NCI-H345 (cell line): Measurements from ENCODE around the gene ETV6.

Experiments
- DNase-seq: peaks from one replicate; lab custom pipeline; 2025; lab: John Stamatoyannopoulos, UW

The ETV6 gene

DNA sequence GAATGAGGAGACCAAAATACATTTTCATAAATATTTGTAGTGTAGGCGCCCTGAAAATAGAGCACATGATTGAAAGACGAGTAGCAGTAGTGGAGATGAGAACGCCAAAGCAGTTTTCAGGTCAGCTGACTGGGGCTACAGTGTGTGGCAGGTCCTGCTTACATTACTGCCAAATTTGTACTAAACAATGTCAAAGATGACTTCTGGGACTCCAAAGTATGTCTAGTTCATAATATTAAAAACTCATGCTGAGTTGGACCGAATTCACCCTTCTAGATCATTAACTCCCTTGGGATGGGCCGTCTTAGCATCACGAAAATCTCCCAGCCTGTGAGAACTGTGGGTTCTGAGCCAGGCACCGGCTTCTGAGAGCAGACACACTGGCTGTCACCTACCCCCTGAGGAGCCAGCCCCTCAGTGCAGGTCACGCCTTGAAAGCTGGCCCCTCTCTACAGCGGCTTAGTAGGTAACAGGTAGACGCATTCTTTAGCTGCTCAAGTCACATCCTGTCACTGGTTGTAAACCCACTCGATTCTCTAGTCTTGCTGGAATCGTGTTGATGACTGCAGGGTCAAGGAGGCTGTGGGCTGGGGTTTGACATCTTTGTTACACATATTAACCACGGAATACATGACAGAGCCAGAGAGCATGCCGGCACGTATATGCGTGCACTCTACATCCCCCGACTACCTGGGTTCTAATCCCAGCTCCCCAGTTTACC, 210.4 kb downstream of the ETV6 start:
- no peak for DNase-seq

DNA sequence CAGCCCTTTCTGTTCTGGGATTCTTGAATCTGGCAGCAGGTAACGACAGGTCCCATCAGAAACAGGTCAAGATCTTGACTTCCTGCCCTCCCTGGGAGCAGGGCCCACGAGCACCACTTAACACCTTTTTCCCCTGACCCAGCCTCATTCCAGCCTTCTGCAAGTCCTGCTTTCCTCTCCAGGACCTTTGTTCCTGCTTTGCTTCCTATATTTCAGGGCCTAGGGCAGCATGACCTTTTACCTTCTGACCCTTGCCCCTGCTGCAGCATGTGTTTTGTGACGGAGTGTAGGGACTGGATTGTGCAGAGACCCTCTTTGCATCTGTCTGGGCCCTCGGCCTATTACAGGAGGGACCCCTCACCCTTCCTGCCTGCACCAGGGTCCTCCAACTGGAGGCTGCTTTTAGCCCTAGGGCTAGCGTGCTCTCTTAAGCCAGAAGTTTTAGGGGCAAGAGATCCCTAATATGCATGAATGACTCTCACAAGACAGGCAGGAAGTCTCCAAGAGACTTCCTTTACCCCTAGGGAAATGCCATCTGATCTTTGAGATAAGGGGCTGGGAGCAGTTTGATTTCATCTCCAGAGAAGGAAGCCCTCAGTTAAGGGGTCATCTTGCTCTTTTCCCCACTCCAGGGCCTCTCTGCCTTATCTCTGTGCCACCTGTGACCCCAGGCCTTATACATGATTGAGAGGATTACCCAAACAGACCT, 211.8 kb downstream of the ETV6 start:
- DNase-seq: no peak

DNA sequence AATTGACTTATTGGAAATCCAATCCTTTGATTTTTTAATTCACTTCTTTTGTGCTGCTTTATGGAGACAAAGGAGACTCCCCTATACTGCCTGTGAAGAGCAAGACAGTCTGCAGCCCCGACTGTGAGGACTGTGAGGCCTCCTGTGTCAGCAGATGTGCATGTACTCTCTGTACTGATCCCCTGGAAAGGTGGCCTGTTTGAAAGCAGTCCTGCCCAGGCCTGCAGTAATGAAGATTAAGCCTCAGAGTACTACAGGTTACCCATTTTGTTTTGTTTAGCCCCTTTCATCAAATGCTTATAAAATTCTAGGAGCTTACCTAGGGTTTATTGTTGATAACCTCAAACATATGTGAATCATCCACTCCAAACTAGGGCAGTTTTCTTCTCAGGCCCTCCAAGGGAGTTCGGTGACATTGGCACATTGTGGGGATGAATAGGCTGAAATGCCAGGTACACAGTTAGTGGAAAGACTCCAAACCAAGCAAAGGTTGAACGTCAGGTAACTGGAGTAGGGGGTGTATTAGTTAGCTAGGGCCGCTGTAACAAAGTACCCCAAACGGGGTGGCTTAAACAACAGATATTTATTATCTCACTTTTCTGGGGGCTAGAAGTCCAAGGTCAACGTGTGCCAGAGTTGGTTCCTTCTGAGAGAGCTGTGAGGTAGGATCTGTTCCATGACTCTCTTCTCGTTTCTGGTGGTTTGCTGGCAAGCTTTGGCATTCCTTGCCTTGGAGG, 212.6 kb downstream of the ETV6 start:
- DNase-seq: no peak

DNA sequence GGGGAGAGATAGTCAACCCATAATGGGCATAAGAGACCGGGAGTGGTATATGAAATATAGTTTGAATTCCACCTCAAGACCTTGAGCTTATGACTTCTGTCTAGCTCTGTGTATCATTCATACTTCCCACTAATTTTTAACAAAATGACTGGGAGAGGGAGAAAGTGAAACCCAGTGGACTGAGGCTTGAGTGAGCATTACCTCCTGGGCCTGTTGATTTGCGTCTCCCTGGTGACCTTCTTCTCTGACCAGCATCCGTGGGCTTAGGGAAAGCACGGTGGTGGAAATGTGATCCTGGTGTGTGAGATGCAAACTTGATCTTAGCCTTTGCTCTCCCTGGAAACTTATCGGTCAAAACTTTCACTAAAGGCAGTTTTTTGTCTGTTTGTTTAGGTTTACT, 213.3 kb downstream of the ETV6 start:
- no peak for DNase-seq

DNA sequence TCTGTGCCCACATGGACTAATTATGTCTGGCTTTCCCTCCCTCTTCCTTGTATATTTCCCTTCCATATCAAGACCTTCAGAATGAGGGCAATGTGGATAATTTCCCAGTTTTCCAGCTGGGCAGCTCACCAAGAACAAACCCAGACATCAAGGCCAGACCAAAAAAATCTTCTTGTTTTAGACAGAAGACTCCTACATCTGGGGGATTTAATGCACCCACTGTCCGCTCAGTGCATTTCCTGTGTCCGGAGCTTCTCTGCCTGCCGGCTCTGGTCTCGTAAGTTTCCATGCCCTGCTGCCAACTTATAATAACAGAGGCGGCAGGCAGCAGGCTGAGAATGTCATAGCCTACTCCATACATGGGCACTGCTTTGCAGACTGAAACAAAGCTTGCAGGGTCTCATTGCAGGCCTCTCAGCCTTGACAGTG, 214.0 kb downstream of the ETV6 start:
- no peak for DNase-seq

DNA sequence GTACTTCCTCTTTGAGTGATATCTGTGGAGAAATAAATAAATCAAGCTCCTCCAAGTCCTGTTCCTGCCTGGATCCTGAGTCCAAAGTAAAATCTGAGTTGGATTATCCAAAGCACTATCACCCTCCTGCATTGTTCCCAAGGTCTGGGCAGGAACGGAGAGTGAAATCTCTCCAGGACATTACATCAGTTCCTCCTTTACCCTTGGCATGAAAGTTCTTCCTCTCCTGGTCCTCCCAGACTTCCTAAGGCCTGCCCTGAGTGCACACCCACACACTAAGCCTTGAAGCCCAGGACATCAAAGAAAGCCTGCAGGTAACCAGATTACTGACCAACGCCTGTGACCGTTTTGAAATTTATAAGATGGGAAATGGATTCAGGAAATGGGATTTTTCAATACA, 214.5 kb downstream of the ETV6 start:
- DNase-seq: no peak

DNA sequence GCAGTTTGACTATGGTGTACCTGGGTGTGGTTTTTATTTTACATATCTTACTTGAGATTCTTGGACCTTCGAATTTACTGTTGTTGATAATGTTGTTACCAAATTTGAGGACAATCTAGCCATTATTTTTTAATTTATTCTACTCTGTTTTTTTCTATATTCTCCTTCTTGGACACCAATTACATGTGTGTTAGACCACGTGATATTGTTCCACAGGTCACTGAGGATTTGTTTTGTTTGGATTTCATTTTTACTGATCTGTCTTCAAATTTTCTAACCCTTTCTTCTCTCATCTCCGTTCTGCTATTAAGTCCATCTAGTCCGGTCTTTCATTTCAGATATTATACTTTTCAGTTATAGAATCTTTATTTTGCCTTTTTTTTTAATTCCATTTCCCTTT, 216.3 kb downstream of the ETV6 start:
- DNase-seq: no peak

DNA sequence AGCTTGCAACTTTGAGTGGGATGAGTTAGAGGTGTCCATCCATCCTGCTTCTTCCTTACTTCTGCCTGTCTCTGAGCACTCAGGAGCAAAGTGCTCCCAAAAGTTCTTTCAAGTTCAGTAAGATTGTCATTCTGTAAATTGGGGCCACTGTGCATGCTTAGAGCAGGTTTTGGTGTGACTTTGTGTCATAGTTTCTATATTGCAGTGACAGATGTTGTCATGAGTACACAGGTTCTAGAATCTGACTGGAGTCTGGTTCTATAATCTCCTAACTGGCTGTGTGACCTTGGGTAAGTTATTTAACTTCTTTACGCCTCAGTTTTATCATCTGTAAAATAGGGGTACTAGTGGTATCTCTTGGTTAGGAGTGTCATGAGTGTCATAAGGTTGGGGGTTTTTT, 218.6 kb downstream of the ETV6 start:
- no peak for DNase-seq

DNA sequence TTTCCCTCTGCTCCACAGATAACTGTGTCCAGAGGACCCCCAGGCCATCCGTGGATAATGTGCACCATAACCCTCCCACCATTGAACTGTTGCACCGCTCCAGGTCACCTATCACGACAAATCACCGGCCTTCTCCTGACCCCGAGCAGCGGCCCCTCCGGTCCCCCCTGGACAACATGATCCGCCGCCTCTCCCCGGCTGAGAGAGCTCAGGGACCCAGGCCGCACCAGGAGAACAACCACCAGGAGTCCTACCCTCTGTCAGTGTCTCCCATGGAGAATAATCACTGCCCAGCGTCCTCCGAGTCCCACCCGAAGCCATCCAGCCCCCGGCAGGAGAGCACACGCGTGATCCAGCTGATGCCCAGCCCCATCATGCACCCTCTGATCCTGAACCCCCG, 219.9 kb downstream of the ETV6 start:
- no peak for DNase-seq

DNA sequence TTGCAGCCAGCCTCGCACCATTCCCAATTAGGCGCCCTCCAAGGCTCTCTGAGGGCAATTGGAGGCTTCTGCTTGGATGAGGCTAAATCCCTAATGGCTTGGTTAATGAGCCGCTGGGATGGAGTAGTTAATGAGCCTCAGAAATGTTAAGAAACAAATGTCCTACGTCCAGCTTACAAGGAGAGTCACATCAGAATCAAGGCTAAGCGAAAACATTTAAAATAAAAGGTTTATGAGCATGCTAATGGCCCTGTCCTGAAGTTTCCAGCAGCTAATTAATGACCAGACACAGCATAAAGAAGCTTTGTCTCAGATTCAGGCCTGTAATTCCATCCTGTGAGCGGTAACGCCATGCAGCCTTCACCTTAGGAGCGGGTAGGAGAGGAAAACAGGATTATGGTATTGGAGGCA, 220.6 kb downstream of the ETV6 start:
- no peak for DNase-seq

DNA sequence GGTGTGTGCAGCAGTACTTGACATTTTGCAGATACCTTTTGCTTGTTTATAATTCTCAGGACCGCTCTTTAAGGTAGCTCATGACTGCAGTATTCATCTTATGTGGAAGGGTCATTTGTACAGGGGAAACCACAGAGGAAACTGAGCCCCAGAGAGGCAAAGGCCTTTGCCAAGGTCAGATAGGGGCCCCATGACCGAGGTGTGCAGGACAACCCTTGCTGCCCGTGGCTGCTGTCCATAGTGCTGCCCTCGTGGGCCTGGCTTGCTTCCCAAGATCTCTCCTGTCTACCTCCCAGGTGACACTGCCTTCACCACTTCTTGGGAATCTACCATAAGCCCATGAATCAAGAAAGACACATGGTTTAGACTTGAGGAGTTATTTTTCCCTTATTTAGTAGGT, 222.6 kb downstream of the ETV6 start:
- DNase-seq: no peak

DNA sequence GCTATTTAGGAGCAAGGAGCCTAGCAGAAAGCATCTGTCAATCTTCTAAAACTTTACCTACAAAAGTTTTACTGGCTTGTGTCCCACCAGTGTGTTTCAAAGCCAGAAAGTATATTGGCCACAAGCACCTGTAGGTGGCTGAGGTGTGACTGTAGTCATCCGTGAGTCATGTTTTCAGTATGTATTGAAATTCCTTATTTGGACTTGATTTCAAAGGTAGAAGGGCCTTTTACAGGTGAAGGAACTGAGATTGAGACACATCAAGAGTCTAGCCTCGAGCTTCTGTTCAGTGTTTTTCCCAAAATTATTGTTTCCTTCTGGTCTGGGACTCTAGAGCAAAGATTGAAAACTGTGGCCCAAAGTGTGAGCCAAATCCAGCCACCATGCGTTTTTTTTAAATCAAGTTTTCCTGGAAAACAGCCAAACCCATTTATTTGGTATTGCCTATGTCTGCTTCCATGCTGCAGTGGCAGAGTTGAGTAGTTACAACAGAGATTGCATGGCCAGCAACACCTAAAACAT, 226.0 kb downstream of the ETV6 start:
- DNase-seq: peak; percentile 16

DNA sequence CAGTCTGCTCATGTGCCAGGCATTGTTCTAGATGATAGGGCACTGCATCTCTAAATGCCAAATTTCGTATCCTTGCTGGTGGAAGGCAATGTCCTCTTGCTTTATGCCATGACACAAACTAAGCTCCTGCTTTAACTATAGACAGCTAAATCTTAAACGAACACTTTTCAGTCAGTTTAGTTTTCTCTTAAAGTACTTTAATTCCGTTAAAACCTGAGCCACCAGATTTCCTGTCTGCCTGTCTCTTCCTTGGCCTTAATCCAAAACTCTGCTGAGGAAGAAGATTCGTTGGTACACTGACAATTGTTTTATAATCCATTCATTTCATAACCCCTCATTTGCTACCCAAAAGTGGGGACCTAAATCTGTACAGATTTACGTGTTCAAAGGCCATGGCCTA, 226.8 kb downstream of the ETV6 start:
- DNase-seq: no peak

DNA sequence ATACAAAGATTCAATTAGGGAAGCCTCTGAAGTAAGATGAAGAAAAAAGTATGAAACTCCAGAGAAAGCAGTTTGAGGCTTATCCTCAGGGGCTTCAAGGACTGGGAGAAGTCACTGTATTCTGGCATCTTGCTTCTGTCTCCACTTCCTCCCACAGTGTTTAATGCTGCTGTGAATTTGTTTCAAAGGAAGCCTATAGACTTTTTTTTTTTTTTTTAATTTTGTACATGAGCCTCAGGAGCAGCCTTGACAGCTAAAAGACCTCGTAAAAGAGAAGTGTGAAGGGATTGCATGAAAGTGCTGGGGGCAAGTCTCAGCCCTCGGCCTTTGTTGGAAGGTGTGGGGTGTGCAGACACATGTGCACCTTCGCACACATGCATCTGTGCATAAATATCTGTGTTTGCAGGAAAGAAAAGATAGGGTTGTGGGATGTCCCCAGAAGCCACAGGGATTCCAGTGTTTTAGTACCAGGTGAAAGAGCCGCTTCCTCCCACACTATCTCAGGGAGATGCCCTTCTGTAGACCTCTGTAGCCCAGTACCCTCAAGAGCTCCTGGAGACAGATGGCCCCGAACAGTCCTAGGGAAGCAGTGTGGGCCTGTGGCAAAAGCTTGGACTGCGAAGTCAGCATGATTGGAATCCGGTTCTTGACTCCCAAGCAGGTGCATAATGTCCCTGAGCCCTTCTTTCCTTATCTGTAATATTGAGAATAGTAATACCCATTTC, 227.8 kb downstream of the ETV6 start:
- no peak for DNase-seq

DNA sequence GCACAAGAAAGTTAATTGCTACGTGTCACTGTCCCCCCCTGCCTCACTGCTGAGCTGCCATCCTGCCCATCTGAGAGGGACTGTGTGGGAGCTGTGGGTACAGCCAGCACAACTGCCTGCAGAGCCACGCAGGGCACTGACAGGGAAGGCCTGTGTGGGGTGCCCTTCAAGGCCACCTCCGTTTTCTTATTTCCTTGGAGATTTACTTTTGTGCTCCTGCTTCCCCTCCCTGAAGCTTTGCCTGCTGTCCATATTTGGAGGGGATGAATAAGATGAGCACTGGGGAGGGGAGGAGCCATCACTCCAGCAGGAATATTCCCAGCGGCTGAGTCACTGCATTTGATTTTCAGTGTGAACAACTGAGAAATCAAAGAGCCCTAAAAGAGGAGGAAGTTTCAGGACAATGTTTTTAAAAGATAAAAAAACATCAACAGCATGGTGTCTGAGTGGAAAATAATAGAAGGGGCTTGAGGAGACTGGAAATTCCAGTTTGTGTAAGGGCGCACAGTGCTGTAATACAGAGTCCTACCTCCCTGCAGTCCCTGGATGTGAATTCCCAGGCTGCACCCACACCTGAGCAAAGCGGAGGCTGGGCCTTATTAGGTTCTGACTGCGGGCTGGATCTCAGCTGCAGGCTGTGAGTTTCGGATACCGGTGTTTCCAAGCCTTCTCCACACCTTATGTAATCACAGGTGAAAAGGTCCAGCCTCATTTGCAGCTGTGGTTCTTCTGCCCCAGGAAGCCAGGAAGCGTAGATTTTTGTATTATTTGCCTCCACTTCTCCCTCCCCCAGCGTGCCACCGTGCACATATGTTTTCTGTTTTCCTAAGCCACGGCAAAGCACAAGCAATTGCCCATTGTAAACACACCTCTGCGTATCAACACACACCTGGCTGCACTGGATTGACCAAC, 228.7 kb downstream of the ETV6 start:
- DNase-seq: peak; percentile 84

DNA sequence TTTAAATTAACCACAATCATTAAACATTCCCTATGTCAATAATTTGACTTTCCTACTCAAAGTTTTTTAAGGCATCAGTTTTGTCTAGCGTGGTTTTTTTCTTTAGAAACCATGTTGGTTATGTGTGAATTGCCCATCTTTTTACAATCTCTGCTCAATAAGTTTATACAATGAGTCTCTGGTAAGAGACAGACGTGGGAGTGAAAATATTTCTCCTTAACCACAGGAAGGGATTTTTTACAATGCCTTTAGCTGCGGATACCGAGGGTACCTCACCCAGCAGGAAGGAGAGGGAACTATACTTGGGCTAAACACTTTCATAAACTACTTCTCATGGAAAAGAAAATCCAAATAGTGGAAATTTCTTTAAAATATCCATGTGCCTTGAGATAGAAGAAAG, 229.8 kb downstream of the ETV6 start:
- no peak for DNase-seq

DNA sequence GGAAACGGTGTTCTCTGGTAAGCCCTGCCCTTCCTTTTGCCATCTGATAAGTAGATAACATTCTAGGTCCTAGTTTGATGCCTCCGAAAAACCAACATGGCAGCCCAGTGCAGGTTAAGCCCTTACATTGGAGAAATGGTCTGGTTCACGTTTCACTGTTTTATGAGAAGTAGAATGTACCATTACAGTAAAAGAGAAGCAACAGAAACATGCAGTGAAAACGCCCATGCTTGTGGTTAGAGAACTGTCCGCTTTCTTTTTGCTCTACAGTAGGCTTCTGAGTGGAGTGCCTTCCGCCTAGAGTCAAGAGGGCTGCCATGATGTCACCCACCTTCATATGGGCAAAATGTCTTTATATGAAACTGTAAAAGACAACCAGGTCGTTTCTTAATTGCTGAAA, 230.9 kb downstream of the ETV6 start:
- DNase-seq: no peak

DNA sequence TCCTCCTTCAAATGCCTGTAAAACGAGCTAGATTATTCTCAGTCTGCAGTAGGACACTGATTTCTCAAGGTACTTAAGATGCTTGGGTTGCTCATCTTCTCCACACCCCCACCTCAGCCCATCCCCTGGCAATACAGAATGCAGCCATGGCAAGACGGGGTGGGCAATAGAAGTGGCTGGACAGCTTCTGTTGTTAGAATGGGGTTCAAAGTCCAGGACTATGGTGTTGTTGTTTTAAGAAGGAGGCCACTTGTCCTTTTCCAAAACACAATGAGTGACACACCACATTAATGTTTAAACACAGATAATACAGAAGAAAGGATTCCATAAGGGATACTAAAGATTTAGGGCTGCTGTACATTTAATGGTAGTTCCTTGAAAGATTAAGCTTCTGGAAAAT, 232.4 kb downstream of the ETV6 start:
- no peak for DNase-seq

DNA sequence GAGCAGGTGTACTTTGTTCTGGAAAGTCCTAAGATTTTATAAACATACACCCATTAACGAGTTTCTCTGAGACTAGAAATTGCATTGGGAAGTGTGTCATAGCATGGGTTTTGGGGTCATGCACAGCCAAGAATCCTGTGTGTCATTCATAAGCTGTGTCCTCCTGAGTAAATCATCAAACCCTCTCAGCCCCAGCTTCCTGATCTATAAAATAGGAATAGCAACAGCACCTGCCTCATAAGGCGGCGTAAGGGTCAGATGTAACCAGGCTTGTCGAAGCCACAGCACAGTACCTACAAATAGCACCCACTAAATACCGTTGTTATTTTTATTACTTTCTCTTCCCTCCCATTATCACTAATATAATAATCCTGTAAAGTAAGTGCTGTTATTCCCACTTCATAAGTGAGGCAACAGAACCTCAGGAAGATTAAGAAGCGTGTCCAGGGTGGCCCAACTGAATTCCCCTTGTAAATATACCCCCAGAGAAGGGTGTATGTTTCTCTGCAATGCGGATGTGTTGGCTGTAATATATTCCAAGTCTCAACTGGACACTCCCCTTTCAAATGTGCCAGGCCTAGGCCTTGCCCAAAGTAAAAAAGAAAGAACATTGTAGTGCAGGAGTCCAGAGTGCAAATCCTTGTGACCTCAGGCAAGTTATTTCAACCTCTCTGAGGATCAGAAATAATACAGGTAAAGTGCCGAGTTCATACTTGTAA, 233.0 kb downstream of the ETV6 start:
- DNase-seq: no peak

DNA sequence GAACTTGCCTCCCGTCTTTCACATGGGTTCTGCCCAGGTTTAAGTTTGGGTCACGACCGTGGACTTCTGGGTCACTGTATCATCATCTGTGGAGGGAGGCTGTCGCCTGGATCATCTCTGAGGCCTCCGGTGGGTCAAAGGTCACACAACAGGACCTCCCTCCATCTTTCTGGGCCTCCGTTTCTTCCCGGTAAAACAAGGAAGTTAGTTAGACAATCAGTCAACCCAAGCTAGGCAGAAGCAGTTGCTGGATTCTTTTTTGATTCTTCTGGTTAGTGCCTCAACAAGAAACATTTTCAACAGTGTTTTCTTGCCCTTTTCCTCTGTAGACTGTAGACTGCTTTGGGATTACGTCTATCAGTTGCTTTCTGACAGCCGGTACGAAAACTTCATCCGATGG, 234.6 kb downstream of the ETV6 start:
- no peak for DNase-seq

DNA sequence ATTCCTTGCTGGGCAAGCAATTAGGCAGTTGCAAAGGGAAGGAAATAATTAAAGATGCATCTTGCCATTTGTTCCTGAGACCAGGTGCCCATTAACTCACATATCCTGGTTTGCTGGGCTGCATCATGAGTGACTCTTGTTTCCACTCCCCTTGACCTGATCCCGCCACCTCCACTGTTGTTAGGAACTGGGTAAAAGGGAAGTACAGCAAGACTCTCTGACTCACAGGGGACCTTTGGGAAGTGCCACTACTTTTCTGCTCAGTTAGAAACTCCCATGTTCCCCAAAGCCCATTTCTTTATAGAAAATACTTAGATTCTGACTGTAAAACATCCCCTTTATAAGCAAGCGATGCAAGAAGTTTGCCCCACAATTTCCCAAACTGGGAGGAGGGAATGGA, 235.2 kb downstream of the ETV6 start:
- no peak for DNase-seq
